H1 (cell line): Measurements from ENCODE around the gene RAPGEF5. TPM values are rescaled to one million over a fixed set of nuclear protein-coding genes. Genes with fewer than 3 reads are reported as not detected.

Source experiments
- CTCF ChIP-seq, 3 experiments: IDR thresholded peaks; 1 replicate in 2 of 3; 2 replicates in 1 of 3; pipeline versions ENCODE4 v1.5.1 to v1.6.1; 2011; ENCODE audit warnings: low read length in 3 of 3, mild to moderate bottlenecking in 3 of 3, inconsistent platforms in 2 of 3, low read depth in 1 of 3, moderate library complexity in 1 of 3; ENCODE audit not compliant: insufficient read depth in 1 of 3; ENCODE audit errors: control extremely low read depth in 1 of 3
- polyA plus RNA-seq, 7 experiments: library from polyadenylated mRNA; depleted of rRNA in 3 of 7; stranded (reverse) in 5 of 7; unstranded in 2 of 7; fragments of >200 nt in 5 of 7; fragments of 200-250 nt in 2 of 7; gene quantifications; 1 replicate in 5 of 7; 2 replicates in 1 of 7; 4 replicates in 1 of 7; pipeline versions ENCODE4 v1.2.1 to v1.2.3, GENCODE V29; 2011 to 2013; ENCODE audit warnings: missing spikeins in 2 of 7, mixed read lengths in 2 of 7
- total RNA-seq: library from RNA; stranded (reverse); fragmentation: NEBNext Ultra II Directional; extraction: Animal tissue kit (Norgen Biotek cat#: 25700); gene quantifications from 2 replicates; pipeline ENCODE4 v1.2.1, GENCODE V29; 2021
- TF ChIP-seq, protein P1 (sequence below): fragments of 300-600 bp; sonication (generic); IDR thresholded peaks from 2 replicates; pipeline ENCODE4 v1.7.1; 2012; ENCODE audit warnings: low read length, moderate library complexity, mild to moderate bottlenecking, inconsistent platforms; ENCODE audit not compliant: insufficient replicate concordance

Gene RAPGEF5
- total and polyA plus RNA-seq, 2 of the 8 experiments (the other 6 are each of a cell fraction or from before 2014, with no cell fraction given) = 4.4 to 22.9 TPM

DNA sequence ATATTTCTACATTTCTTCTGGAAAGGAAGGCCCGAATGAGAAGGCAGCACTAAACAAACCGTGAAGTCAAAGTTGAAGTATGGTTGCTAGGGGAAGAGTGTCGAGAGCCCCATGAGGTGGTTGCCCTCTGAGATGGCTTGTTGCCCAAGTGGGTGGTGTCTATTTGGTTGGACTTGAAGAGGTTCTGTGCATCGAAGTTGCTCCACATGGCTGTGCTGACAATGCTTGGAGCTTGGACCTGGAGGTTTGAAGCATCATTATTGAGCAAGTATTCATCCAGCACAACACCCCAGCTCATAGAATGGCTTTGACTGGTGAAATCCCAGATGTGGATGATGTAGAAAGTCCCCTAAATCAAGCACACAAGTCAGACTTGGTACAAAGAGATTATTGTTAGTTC is 246.1 kb downstream of the RAPGEF5 start (continued):
- TF ChIP-seq, protein P1, sequence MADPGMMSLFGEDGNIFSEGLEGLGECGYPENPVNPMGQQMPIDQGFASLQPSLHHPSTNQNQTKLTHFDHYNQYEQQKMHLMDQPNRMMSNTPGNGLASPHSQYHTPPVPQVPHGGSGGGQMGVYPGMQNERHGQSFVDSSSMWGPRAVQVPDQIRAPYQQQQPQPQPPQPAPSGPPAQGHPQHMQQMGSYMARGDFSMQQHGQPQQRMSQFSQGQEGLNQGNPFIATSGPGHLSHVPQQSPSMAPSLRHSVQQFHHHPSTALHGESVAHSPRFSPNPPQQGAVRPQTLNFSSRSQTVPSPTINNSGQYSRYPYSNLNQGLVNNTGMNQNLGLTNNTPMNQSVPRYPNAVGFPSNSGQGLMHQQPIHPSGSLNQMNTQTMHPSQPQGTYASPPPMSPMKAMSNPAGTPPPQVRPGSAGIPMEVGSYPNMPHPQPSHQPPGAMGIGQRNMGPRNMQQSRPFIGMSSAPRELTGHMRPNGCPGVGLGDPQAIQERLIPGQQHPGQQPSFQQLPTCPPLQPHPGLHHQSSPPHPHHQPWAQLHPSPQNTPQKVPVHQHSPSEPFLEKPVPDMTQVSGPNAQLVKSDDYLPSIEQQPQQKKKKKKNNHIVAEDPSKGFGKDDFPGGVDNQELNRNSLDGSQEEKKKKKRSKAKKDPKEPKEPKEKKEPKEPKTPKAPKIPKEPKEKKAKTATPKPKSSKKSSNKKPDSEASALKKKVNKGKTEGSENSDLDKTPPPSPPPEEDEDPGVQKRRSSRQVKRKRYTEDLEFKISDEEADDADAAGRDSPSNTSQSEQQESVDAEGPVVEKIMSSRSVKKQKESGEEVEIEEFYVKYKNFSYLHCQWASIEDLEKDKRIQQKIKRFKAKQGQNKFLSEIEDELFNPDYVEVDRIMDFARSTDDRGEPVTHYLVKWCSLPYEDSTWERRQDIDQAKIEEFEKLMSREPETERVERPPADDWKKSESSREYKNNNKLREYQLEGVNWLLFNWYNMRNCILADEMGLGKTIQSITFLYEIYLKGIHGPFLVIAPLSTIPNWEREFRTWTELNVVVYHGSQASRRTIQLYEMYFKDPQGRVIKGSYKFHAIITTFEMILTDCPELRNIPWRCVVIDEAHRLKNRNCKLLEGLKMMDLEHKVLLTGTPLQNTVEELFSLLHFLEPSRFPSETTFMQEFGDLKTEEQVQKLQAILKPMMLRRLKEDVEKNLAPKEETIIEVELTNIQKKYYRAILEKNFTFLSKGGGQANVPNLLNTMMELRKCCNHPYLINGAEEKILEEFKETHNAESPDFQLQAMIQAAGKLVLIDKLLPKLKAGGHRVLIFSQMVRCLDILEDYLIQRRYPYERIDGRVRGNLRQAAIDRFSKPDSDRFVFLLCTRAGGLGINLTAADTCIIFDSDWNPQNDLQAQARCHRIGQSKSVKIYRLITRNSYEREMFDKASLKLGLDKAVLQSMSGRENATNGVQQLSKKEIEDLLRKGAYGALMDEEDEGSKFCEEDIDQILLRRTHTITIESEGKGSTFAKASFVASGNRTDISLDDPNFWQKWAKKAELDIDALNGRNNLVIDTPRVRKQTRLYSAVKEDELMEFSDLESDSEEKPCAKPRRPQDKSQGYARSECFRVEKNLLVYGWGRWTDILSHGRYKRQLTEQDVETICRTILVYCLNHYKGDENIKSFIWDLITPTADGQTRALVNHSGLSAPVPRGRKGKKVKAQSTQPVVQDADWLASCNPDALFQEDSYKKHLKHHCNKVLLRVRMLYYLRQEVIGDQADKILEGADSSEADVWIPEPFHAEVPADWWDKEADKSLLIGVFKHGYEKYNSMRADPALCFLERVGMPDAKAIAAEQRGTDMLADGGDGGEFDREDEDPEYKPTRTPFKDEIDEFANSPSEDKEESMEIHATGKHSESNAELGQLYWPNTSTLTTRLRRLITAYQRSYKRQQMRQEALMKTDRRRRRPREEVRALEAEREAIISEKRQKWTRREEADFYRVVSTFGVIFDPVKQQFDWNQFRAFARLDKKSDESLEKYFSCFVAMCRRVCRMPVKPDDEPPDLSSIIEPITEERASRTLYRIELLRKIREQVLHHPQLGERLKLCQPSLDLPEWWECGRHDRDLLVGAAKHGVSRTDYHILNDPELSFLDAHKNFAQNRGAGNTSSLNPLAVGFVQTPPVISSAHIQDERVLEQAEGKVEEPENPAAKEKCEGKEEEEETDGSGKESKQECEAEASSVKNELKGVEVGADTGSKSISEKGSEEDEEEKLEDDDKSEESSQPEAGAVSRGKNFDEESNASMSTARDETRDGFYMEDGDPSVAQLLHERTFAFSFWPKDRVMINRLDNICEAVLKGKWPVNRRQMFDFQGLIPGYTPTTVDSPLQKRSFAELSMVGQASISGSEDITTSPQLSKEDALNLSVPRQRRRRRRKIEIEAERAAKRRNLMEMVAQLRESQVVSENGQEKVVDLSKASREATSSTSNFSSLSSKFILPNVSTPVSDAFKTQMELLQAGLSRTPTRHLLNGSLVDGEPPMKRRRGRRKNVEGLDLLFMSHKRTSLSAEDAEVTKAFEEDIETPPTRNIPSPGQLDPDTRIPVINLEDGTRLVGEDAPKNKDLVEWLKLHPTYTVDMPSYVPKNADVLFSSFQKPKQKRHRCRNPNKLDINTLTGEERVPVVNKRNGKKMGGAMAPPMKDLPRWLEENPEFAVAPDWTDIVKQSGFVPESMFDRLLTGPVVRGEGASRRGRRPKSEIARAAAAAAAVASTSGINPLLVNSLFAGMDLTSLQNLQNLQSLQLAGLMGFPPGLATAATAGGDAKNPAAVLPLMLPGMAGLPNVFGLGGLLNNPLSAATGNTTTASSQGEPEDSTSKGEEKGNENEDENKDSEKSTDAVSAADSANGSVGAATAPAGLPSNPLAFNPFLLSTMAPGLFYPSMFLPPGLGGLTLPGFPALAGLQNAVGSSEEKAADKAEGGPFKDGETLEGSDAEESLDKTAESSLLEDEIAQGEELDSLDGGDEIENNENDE = no peak
- no peak for TF ChIP-seq CTCF (IDR thresholded peaks at IDR 0.05; ENCODE audit: control extremely low read depth in 1 of 3, insufficient read depth in 1 of 3, low read depth in 1 of 3, low read length in 3 of 3)
- TF ChIP-seq, all 59 proteins: peak for 0
